ENCODE results near the gene MYF5. TPM values are rescaled to one million over a fixed set of nuclear protein-coding genes. Genes with fewer than 3 reads are reported as not detected.
"Not testable (repeated sequence)": the region's sequence is repeated elsewhere in the genome, so short reads cannot be mapped to it uniquely, and the experiment has no call there.

The MYF5 gene
- not detected for total RNA-seq

DNA sequence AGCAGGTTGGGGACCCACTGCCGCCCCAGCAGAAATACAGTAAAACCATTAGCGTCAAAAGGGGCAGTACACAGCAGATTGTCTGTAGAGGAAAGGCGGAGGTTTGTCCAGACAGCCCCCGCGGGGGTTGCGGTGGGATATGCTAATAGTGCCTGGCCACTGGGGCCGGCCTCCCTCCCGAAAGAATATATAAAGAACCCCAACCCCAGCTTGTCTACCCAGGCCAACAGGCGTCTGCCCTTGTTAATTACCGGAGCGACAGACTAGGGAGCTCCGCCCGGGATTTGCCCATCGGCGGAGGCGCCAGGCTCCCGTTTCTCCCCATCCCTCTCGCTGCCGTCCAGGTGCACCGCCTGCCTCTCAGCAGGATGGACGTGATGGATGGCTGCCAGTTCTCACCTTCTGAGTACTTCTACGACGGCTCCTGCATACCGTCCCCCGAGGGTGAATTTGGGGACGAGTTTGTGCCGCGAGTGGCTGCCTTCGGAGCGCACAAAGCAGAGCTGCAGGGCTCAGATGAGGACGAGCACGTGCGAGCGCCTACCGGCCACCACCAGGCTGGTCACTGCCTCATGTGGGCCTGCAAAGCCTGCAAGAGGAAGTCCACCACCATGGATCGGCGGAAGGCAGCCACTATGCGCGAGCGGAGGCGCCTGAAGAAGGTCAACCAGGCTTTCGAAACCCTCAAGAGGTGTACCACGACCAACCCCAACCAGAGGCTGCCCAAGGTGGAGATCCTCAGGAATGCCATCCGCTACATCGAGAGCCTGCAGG lies at the start of gene MYF5:
Gene MYF5 (plus strand): TSS at position 217 of the 774 bp plus-strand sequence. CDS start 152 bp downstream, at position 369.
- no peaks in the 10 kb centered on the region for H3K36me3 ChIP-seq
- H3K27ac ChIP-seq, result no peak within 1 kb of the TSS
- intact Hi-C loops (cut with DNase I), result no loop called here
- TF ChIP-seq, protein P1, sequence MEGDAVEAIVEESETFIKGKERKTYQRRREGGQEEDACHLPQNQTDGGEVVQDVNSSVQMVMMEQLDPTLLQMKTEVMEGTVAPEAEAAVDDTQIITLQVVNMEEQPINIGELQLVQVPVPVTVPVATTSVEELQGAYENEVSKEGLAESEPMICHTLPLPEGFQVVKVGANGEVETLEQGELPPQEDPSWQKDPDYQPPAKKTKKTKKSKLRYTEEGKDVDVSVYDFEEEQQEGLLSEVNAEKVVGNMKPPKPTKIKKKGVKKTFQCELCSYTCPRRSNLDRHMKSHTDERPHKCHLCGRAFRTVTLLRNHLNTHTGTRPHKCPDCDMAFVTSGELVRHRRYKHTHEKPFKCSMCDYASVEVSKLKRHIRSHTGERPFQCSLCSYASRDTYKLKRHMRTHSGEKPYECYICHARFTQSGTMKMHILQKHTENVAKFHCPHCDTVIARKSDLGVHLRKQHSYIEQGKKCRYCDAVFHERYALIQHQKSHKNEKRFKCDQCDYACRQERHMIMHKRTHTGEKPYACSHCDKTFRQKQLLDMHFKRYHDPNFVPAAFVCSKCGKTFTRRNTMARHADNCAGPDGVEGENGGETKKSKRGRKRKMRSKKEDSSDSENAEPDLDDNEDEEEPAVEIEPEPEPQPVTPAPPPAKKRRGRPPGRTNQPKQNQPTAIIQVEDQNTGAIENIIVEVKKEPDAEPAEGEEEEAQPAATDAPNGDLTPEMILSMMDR (IDR thresholded peaks at IDR 0.05), result no peak
- H3K4me1 ChIP-seq, result no peaks in the 10 kb centered on the region
- H3K27me3 ChIP-seq, result no peaks in the 10 kb centered on the region
- H3K4me3 ChIP-seq, result no peak within 1 kb of the TSS
- DNase-seq (ENCODE audit: low spot score in 2 of 2), result no peak
- no peaks in the 10 kb centered on the region for H3K9me3 ChIP-seq

DNA sequence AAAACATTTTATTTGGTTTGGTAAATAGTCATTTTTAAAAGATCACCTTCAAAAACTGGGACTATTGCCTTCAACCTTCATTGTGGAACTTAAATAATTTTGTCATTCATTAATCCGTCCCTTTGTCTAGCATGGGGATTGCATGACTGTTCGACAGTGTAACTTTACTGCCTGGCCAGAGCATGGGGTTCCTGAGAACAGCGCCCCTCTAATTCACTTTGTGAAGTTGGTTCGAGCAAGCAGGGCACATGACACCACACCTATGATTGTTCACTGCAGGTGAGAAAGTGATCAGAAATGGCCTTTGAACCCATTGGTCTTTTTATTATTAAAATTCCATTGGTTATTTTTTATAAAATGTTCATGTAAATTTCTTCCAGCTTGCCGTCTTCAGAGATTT lies 46.5 kb upstream of the MYF5 start:
- Histone ChIP-seq H3K27ac (no peak overlapping the region), H3K27me3 (no peaks in the 10 kb centered on the region)
- intact Hi-C loops (cut with DNase I), result no loop called here

DNA sequence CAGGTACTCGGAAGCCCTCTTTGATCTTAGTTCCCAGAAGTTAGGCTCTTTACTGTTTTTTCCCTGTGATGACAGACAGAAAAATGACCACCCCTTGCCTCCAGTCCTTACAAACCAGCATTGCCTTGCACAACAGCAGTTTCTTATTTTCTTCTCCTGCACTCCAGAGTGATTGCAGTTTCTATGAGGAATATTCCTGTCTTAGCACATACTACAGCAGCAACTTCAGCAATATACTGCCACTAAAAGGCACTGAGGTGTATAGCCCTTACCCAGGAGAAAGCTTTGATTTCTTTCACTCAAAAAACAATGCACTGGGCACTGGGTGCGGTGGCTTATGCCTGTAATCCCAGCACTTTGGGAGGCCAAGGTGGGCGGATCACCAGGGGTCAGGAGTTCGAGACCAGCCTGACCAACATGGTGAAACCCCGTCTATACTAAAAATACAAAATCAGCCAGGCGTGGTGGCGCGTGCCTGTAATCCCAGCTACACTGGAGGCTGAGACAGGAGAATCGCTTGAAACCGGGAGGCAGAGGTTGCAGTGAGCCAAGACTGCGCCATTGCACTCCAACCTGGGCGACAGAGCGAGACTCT lies 40.6 kb upstream of the MYF5 start:
- H3K9me3 ChIP-seq; H3K4me3 ChIP-seq; intact Hi-C loops (cut with DNase I); H3K4me1 ChIP-seq; H3K36me3 ChIP-seq; H3K27me3 ChIP-seq; H3K27ac ChIP-seq; DNase-seq (ENCODE audit: low spot score in 2 of 2): not testable (repeated sequence)

More for the DNA sequence above, 46.5 kb upstream of the MYF5 start:
- TF ChIP-seq, protein P1 (IDR thresholded peaks at IDR 0.05), result no peak
- Histone ChIP-seq H3K36me3 (no peaks in the 10 kb centered on the region), H3K9me3 (no peaks in the 10 kb centered on the region), H3K4me3 (no peak overlapping the region), H3K4me1 (no peaks in the 10 kb centered on the region)
- no peak for DNase-seq (ENCODE audit: low spot score in 2 of 2)

DNA sequence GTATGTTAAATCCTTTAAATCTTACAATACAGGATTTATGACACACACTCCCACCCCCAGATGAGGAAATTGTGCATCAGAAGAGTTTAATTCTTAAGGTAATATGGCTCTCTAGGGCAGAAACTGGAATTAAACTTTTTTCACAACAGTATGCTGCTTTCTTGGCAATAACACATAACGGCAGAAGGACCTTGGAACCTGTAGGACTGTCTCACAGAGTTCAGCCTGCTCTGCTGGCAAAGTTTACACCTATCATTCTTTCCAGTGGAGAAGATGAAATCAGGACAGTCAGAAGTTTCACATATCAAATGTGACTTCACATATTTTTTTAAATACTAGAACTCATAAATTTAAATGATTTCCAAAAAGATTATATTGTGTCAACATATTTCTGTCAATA lies 39.9 kb upstream of the MYF5 start:
- no peaks in the 10 kb centered on the region for H3K27me3 ChIP-seq
- H3K9me3 ChIP-seq, result no peaks in the 10 kb centered on the region
- H3K4me3 ChIP-seq, result no peak overlapping the region
- TF ChIP-seq, protein P1 (IDR thresholded peaks at IDR 0.05), result no peak
- no peak for DNase-seq (ENCODE audit: low spot score in 2 of 2)
- H3K27ac ChIP-seq, result no peak overlapping the region
- intact Hi-C loops (cut with DNase I), result no loop called here
- no peaks in the 10 kb centered on the region for H3K4me1 ChIP-seq
- H3K36me3 ChIP-seq, result no peaks in the 10 kb centered on the region

DNA sequence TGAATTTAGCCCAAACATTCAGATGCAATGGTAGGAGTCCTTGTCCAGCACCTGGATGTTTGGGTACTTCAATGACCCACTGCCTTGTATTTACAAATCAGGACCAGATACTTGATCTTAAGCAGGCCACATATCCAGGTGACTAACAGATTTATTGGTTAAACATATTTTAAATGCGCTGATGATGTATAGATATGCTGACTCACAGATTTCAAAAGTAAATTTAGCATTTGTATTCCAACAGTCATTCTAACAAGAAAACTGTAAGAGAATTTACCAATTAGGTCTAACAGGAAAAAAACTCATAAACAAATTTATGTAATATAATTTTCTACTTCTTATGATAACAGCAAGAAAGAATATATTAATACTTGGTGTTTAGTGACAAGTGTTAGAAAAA lies 38.7 kb upstream of the MYF5 start:
- Histone ChIP-seq H3K27ac (no peak overlapping the region), H3K27me3 (no peaks in the 10 kb centered on the region), H3K9me3 (no peaks in the 10 kb centered on the region), H3K4me1 (no peaks in the 10 kb centered on the region), H3K36me3 (no peaks in the 10 kb centered on the region), H3K4me3 (no peak overlapping the region)
- TF ChIP-seq, protein P1 (IDR thresholded peaks at IDR 0.05), result no peak
- no peak for DNase-seq (ENCODE audit: low spot score in 2 of 2)
- intact Hi-C loops (cut with DNase I), result no loop called here

DNA sequence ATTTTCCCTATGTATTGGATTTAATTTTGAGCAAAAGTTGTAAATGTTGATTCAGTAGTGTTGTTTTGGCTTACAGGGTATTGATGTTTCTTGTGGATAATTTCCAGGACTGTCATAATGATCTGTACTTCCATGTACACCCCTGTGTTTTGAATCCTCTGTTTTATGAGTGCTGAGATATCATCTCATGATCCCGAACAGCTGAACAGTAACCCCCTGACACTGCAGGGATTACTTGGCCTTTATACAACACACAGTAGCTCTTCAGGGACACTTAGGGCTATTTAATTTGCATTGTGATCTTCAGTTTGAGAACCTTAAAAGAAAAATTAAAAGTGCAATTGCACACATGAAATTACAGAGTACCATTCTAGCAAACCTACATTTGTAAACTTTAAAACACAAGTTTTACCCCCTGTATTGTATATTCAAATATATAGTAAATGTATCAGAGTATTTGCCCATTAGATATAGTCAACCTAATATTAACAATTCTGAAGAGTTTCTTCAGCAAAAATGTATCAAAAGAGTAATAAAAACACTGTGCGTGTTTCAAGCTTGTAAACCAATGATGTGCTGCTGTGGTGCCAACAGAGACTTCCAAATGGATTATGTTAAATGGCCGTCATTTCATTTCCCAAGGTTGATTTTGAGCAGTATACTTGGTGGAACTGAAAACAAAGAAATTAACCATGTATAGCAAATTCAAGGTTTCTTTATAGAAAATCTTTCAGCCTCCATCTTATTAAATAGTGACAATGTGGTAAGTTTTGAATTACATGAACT lies 37.2 kb upstream of the MYF5 start:
- Histone ChIP-seq H3K9me3 (no peaks in the 10 kb centered on the region), H3K4me1 (no peaks in the 10 kb centered on the region), H3K27ac (no peak overlapping the region), H3K27me3 (no peaks in the 10 kb centered on the region), H3K4me3 (no peak overlapping the region), H3K36me3 (no peaks in the 10 kb centered on the region)
- TF ChIP-seq, protein P1 (IDR thresholded peaks at IDR 0.05), result no peak
- intact Hi-C loops (cut with DNase I), result no loop called here
- DNase-seq (ENCODE audit: low spot score in 2 of 2), result no peak

Data from ascending aorta (tissue), 2 donors.